IMR-90 (cell line): ENCODE measurements around the gene OBI1. TPM values are rescaled to one million over a fixed set of nuclear protein-coding genes. Genes with fewer than 3 reads are reported as not detected.

Experiments used
- ATAC-seq: fragments of 200-7000 bp; cut with Tn5 transposase; 2 replicates; pipeline ENCODE4 v1.9.1; 2020; ENCODE audit warnings: low read depth, mild to moderate bottlenecking, moderate library complexity
- Bru-seq: library from RNA; stranded (reverse); fragments of 400-500 nt; gene quantifications from one replicate; lab custom pipeline; 2021; lab: Mats Ljungman, UMichigan
- BruChase-seq, 2 experiments: library from RNA; stranded (reverse); fragments of 400-500 nt; gene quantifications; one replicate each; lab custom pipeline; 2021; lab: Mats Ljungman, UMichigan
- BruUV-seq: library from RNA; stranded (reverse); fragments of 400-500 nt; replicated peaks from 2 replicates; lab custom pipeline; 2021; lab: Mats Ljungman, UMichigan
- CTCF ChIA-PET: fragments of 300-600 bp; formaldehyde crosslinking; extraction: SDS; loops from one replicate; lab custom pipeline; 2021; ENCODE audit warnings: antibody characterized with exemption; lab: Yijun Ruan, JAX
- POLR2A ChIA-PET: fragments of 300-600 bp; sonication (Branson Sonifier 250); formaldehyde crosslinking; loops from one replicate; lab custom pipeline; 2022; ENCODE audit warnings: antibody characterized with exemption; ENCODE audit not compliant: unreplicated experiment; lab: Charles Lee
- DNase-seq: peaks from one replicate; pipeline ENCODE4 v3.0.0; 2013
- H2AFZ ChIP-seq: replicated peaks from 2 replicates; pipeline ENCODE3; 2013; ENCODE audit warnings: low read length, mild to moderate bottlenecking; ENCODE audit not compliant: poor library complexity
- H2AK5ac ChIP-seq: 2 replicates; pipeline ENCODE4 v1.6.1; 2013; ENCODE audit warnings: low read depth, low read length, inconsistent platforms
- H2AK9ac ChIP-seq: replicated peaks from 2 replicates; pipeline ENCODE3; 2013; ENCODE audit warnings: mild to moderate bottlenecking, low read depth, low read length, moderate library complexity; ENCODE audit not compliant: poor library complexity
- H2BK120ac ChIP-seq: 2 replicates; pipeline ENCODE4 v1.6.1; 2013; ENCODE audit warnings: low read depth, low read length, inconsistent platforms
- H2BK15ac ChIP-seq: 3 replicates; pipeline ENCODE4 v1.6.1; 2013; ENCODE audit warnings: low read depth, low read length, inconsistent platforms
- H2BK20ac ChIP-seq: 2 replicates; pipeline ENCODE4 v1.6.1; 2013; ENCODE audit warnings: low read depth, mild to moderate bottlenecking, inconsistent platforms, low read length, moderate library complexity
- H2BK5ac ChIP-seq: 2 replicates; pipeline ENCODE4 v1.6.1; 2013; ENCODE audit warnings: mild to moderate bottlenecking, low read depth, low read length, inconsistent platforms; ENCODE audit not compliant: poor library complexity, severe bottlenecking
- H3K14ac ChIP-seq: replicated peaks from 2 replicates; pipeline ENCODE4 v1.6.1; 2013; ENCODE audit warnings: low read depth, low read length, inconsistent platforms
- H3K18ac ChIP-seq: 2 replicates; pipeline ENCODE4 v1.6.1; 2013; ENCODE audit warnings: low read depth, low read length, control low read depth
- H3K23ac ChIP-seq: 2 replicates; pipeline ENCODE4 v1.6.1; 2013; ENCODE audit warnings: low read depth, low read length, inconsistent platforms
- H3K27ac ChIP-seq: 2 replicates; pipeline ENCODE4 v1.5.1; 2013; ENCODE audit warnings: mild to moderate bottlenecking, control low read depth, low read length; ENCODE audit not compliant: insufficient read depth
- H3K27me3 ChIP-seq: 2 replicates; pipeline ENCODE4 v1.6.1; 2013; ENCODE audit warnings: low read length; ENCODE audit not compliant: control insufficient read depth, insufficient read depth
- H3K36me3 ChIP-seq: 2 replicates; pipeline ENCODE4 v1.6.1; 2013; ENCODE audit warnings: low read length, mixed read lengths; ENCODE audit not compliant: control insufficient read depth, insufficient read depth
- H3K4ac ChIP-seq: 2 replicates; pipeline ENCODE4 v1.6.1; 2013; ENCODE audit warnings: low read depth, low read length, inconsistent platforms
- H3K4me1 ChIP-seq: 2 replicates; pipeline ENCODE4 v1.6.1; 2013; ENCODE audit warnings: low read length, mixed read lengths; ENCODE audit not compliant: control insufficient read depth, insufficient read depth
- H3K4me2 ChIP-seq: 2 replicates; pipeline ENCODE4 v1.6.1; 2013; ENCODE audit warnings: low read depth, mild to moderate bottlenecking, control low read depth, low read length, moderate library complexity
- H3K4me3 ChIP-seq: 2 replicates; pipeline ENCODE4 v1.5.1; 2013; ENCODE audit warnings: low read depth, mild to moderate bottlenecking, control low read depth, low read length, moderate library complexity; ENCODE audit not compliant: insufficient read depth
- H3K56ac ChIP-seq: 2 replicates; pipeline ENCODE4 v1.6.1; 2013; ENCODE audit warnings: low read length, inconsistent platforms; ENCODE audit not compliant: insufficient read depth; ENCODE audit errors: extremely low read depth
- H3K79me1 ChIP-seq, 2 experiments: 2 replicates each; pipeline ENCODE4 v1.6.1; 2013; ENCODE audit warnings: low read length in 2 of 2, inconsistent platforms in 1 of 2, low read depth in 1 of 2
- H3K9ac ChIP-seq: 2 replicates; pipeline ENCODE4 v1.6.1; 2013; ENCODE audit warnings: low read depth, low read length, control low read depth
- H3K9me1 ChIP-seq: 2 replicates; pipeline ENCODE4 v1.6.1; 2013; ENCODE audit warnings: low read length, inconsistent platforms; ENCODE audit not compliant: insufficient read depth
- H3K9me3 ChIP-seq: 2 replicates; pipeline ENCODE4 v1.6.1; 2013; ENCODE audit warnings: low read length; ENCODE audit not compliant: control insufficient read depth, insufficient read depth
- H4K20me1 ChIP-seq: 2 replicates; pipeline ENCODE4 v1.6.1; 2013; ENCODE audit warnings: low read length, inconsistent platforms; ENCODE audit not compliant: insufficient read depth
- H4K5ac ChIP-seq: 2 replicates; pipeline ENCODE4 v1.6.1; 2013; ENCODE audit warnings: mild to moderate bottlenecking, low read depth, low read length, control low read depth
- H4K8ac ChIP-seq, 2 experiments: 2 replicates each; pipeline ENCODE4 v1.6.1; 2013; ENCODE audit warnings: low read depth in 2 of 2, low read length in 2 of 2, control low read depth in 1 of 2, inconsistent platforms in 1 of 2
- H4K91ac ChIP-seq: 2 replicates; pipeline ENCODE4 v1.6.1; 2013; ENCODE audit warnings: low read depth, low read length, inconsistent platforms; ENCODE audit not compliant: insufficient read depth
- BHLHE40 ChIP-seq: fragments of 150-350 bp; IDR thresholded peaks from 2 replicates; pipeline ENCODE4 v1.6.1; 2016; ENCODE audit warnings: mild to moderate bottlenecking, low read depth, low read length
- CEBPB ChIP-seq: IDR thresholded peaks from 2 replicates; pipeline ENCODE4 v1.6.1; 2012; ENCODE audit warnings: low read depth, low read length, improper control_type of control experiment
- CHD1 ChIP-seq: IDR thresholded peaks from 2 replicates; pipeline ENCODE4 v1.6.1; 2012; ENCODE audit warnings: low read depth, low read length, improper control_type of control experiment
- RCOR1 ChIP-seq: IDR thresholded peaks from 2 replicates; pipeline ENCODE4 v1.6.1; 2012; ENCODE audit warnings: mild to moderate bottlenecking, low read length, improper control_type of control experiment; ENCODE audit not compliant: insufficient replicate concordance
- WGBS, 2 experiments: methylation state at CpG; one replicate each; pipeline versions ENCODE4 v1.1.5 to v1.1.7; 2013; ENCODE audit warnings: missing lambda C conversion rate in 2 of 2; ENCODE audit not compliant: insufficient read length in 1 of 2; ENCODE audit errors: extremely low coverage in 2 of 2; 5-methylcytosine and 5-hydroxymethylcytosine counted together
- dilution Hi-C: fragments of 300-500 bp; cut with HindIII; formaldehyde crosslinking; loops from one replicate; pipeline ENCODE4 v1.14.3; 2018; ENCODE audit warnings: low sequenced_read_pairs; ENCODE audit not compliant: unreplicated experiment
- in situ Hi-C: fragments of 300-500 bp; cut with MboI; formaldehyde crosslinking; loops from 3 replicates; pipeline ENCODE4 v1.14.3; 2019; ENCODE audit warnings: low sequenced_read_pairs, inconsistent platforms, mixed read lengths
- intact Hi-C: fragments of 100-400 bp; cut with micrococcal nuclease; formaldehyde crosslinking; loops from 2 replicates; pipeline ENCODE4 v1.10.0; 2022
- long read RNA-seq: library from polyadenylated mRNA; unstranded; transcript quantifications from one replicate; pipeline ENCODE4 v2.0.0, GENCODE V29; 2021; ENCODE audit not compliant: unreplicated experiment
- polyA plus RNA-seq, 3 experiments: library from polyadenylated mRNA; depleted of rRNA; stranded (reverse); fragments of >200 nt; gene quantifications; 2 replicates each; pipeline ENCODE4 v1.2.3, GENCODE V29; 2012; ENCODE audit warnings: low replicate concordance in 1 of 3
- total RNA-seq: library from RNA; depleted of rRNA; stranded (reverse); fragments of >200 nt; gene quantifications from 2 replicates; pipeline ENCODE4 v1.2.3, GENCODE V29; 2012; rRNA removed
- TF ChIP-seq, protein P1 (sequence below): fragments of 150-350 bp; IDR thresholded peaks from 2 replicates; pipeline ENCODE4 v1.6.1; 2016; ENCODE audit warnings: low read depth, mild to moderate bottlenecking, low read length, moderate library complexity, borderline replicate concordance
- TF ChIP-seq, protein P2 (sequence below): fragments of 150-350 bp; IDR thresholded peaks from 2 replicates; pipeline ENCODE4 v1.6.1; 2017; ENCODE audit warnings: mild to moderate bottlenecking, antibody characterized with exemption, low read length, low read depth

OBI1 gene, protein sequence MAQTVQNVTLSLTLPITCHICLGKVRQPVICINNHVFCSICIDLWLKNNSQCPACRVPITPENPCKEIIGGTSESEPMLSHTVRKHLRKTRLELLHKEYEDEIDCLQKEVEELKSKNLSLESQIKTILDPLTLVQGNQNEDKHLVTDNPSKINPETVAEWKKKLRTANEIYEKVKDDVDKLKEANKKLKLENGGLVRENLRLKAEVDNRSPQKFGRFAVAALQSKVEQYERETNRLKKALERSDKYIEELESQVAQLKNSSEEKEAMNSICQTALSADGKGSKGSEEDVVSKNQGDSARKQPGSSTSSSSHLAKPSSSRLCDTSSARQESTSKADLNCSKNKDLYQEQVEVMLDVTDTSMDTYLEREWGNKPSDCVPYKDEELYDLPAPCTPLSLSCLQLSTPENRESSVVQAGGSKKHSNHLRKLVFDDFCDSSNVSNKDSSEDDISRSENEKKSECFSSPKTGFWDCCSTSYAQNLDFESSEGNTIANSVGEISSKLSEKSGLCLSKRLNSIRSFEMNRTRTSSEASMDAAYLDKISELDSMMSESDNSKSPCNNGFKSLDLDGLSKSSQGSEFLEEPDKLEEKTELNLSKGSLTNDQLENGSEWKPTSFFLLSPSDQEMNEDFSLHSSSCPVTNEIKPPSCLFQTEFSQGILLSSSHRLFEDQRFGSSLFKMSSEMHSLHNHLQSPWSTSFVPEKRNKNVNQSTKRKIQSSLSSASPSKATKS
- total RNA-seq (11.8 and 19.7 TPM in 2 replicates), polyA plus RNA-seq (2012; rRNA removed) (3.5 and 4.4 TPM in 2 replicates), Bru-seq, nascent RNA (percentile 69 among the genes with signal in this experiment), BruChase-seq, experiment 1, labeled RNA remaining after a 6-hour chase (percentile 56 among the genes with signal in this experiment), BruChase-seq, experiment 2, labeled RNA remaining after a 2-hour chase (percentile 71 among the genes with signal in this experiment)
- 0.44 and 0.49 TPM in 2 replicates for polyA plus RNA-seq (2012; cell fraction: cytosol; rRNA removed)
- 0.30 and 2.4 TPM in 2 replicates for polyA plus RNA-seq (2012; cell fraction: nucleus; rRNA removed; ENCODE audit: low replicate concordance)
- long read RNA-seq, transcript RNF219-201 (6 exons, 3,529 nt): major isoform, 16 of 16 reads
- long read RNA-seq, partial matches to known transcripts: 0 of 16 reads
- long read RNA-seq, other reads (novel, unspliced or antisense): 0 of 16 reads

DNA sequence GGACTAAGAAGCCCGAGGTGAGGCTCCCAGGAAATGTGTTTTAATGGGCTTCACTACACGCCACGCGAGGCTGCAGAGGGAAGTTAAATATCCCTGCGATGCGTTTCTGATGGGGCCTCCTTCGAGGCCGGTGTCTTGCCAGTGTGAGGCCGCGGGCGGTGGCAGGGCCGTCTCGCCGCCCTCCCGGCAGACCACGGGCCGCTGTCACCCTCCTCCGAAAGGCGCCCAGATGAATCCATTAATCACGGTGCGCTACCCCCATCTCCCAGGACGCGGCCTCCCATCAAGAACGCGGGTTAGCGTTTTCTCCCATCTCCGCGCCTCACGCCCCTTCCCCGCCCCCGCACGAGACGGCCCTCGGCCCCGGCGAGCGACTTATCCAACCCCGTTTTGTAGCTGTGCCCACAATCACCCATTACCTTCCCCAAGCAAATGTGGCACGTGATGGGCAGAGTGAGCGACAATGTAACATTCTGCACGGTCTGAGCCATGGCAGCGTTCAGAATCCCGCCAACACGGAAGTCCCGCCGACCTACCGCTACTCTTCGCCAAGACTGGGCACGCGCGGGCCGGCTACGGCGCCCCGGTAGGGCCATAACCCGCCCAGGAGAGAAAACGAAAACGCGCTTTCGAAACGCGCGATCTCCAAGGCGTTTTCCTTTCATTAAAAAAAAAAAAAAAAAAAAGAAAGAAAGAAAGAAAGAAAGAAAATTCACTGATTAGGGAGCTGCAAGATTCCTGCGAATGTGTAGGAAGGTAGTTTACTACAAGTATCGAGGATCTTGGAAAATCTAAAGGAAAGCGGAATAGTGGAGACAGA is at the start of gene OBI1:
Gene OBI1 (minus strand): TSS at position 526 of the 820 bp plus-strand sequence. CDS start 35 bp downstream, at position 491.
- H4K8ac ChIP-seq: peak within 1 kb of the TSS; percentile 39 to 93
- H2AK5ac ChIP-seq: peak within 1 kb of the TSS; percentile 82; the same call in 1 of the 2 replicates
- H4K20me1 ChIP-seq: no peaks in the 10 kb centered on the region
- BruUV-seq: no TSS peak
- WGBS, 2 experiments: 1% methylated on average over 41 of the region's 67 CpGs; no CpG with 5 or more reads in 1 of the 2 experiments
- peak within 1 kb of the TSS; percentile 84 for H3K4me3 ChIP-seq
- in situ Hi-C loops: no loop called here
- H2BK120ac ChIP-seq: peak within 1 kb of the TSS; percentile 27; the same call in 1 of the 2 replicates
- no peak within 1 kb of the TSS for H2BK15ac ChIP-seq
- ChIA-PET POLR2A (interaction anchor here (0.6 kb wide), 1 partner anchor 307 kb away, joined by 6 read pairs; no protein-coding TSS in a partner anchor), CTCF (interaction anchor here (1.8 kb wide), 1 partner anchor 62 kb away, joined by 4 read pairs; no protein-coding TSS in a partner anchor)
- H3K79me1 ChIP-seq: peaks cover 0 to 29% of the 10 kb centered on the region in 2 experiments; a peak in 2 of 4 replicates
- H3K9ac ChIP-seq: peak within 1 kb of the TSS; percentile 84
- dilution Hi-C loops: no loop called here
- peaks cover 5% of the 10 kb centered on the region for H3K4me1 ChIP-seq
- H3K36me3 ChIP-seq: no peaks in the 10 kb centered on the region
- H3K27ac ChIP-seq: peak within 1 kb of the TSS; percentile 75
- peak within 1 kb of the TSS; percentile 16; the same call in 1 of the 2 replicates for H4K91ac ChIP-seq
- H3K23ac ChIP-seq: peak within 1 kb of the TSS; percentile 73
- DNase-seq (peak; percentile 89), ATAC-seq (peak; percentile 97)
- peaks cover 2% of the 10 kb centered on the region; the same call in 1 of the 2 replicates for H3K27me3 ChIP-seq
- H3K56ac ChIP-seq: peak within 1 kb of the TSS; percentile 69
- H2AK9ac ChIP-seq: peak within 1 kb of the TSS; percentile 77
- peak within 1 kb of the TSS; percentile 65; the same call in 1 of the 2 replicates for H3K14ac ChIP-seq
- H3K4ac ChIP-seq: peak within 1 kb of the TSS; percentile 83
- intact Hi-C loops: loop anchor here (2.0 kb wide), 1 partner anchor 18 kb away; no protein-coding TSS in a partner anchor
- no peak within 1 kb of the TSS for H2BK20ac ChIP-seq
- H3K9me1 ChIP-seq: no peaks in the 10 kb centered on the region
- H2AFZ ChIP-seq: peak within 1 kb of the TSS; percentile 98
- peak within 1 kb of the TSS; percentile 46 for H3K18ac ChIP-seq
- H4K5ac ChIP-seq: peak within 1 kb of the TSS; percentile 53
- H3K4me2 ChIP-seq: peak within 1 kb of the TSS; percentile 100
- peak within 1 kb of the TSS; percentile 77 for H2BK5ac ChIP-seq
- no peaks in the 10 kb centered on the region for H3K9me3 ChIP-seq
- TF ChIP-seq CEBPB: peak; percentile 18; the same call in 1 of the 2 replicates
- TF ChIP-seq BHLHE40: peak; percentile 79
- TF ChIP-seq, protein P1, sequence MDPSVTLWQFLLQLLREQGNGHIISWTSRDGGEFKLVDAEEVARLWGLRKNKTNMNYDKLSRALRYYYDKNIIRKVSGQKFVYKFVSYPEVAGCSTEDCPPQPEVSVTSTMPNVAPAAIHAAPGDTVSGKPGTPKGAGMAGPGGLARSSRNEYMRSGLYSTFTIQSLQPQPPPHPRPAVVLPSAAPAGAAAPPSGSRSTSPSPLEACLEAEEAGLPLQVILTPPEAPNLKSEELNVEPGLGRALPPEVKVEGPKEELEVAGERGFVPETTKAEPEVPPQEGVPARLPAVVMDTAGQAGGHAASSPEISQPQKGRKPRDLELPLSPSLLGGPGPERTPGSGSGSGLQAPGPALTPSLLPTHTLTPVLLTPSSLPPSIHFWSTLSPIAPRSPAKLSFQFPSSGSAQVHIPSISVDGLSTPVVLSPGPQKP: no peak
- TF ChIP-seq, protein P2, sequence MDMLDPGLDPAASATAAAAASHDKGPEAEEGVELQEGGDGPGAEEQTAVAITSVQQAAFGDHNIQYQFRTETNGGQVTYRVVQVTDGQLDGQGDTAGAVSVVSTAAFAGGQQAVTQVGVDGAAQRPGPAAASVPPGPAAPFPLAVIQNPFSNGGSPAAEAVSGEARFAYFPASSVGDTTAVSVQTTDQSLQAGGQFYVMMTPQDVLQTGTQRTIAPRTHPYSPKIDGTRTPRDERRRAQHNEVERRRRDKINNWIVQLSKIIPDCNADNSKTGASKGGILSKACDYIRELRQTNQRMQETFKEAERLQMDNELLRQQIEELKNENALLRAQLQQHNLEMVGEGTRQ: peak; percentile 69
- TF ChIP-seq RCOR1: no peak
- no peak for TF ChIP-seq CHD1
